Glomerular visceral epithelial cell (primary cell): Measurements from ENCODE around the gene PHF10.
A peak's percentile ranks its signal among the peaks of the same experiment; 100 is the strongest.

Source experiments
- DNase-seq: peaks from one replicate; pipeline ENCODE4 v3.0.0-alpha.2; 2016; ENCODE audit errors: extremely low spot score

PHF10 gene

DNA sequence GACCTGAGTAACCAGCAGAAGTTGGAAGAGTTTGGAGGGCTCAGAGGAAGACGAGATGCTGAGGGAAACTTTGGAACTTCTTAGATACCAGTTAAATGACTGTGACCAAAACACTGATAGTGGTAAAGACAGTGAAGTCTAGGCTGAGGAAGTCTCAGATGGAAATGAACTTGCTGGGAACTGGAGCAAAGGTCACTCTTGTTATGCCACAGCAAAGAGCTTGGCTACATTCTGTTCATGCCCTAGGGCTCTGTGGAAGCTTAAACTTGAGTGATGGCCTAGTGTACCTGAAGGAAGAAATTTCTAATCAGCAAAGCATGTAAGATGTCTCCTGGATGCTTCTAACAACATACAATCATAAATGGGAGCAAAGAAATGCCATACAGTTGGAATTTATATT, 47.2 kb downstream of the PHF10 start:
- no peak for DNase-seq

DNA sequence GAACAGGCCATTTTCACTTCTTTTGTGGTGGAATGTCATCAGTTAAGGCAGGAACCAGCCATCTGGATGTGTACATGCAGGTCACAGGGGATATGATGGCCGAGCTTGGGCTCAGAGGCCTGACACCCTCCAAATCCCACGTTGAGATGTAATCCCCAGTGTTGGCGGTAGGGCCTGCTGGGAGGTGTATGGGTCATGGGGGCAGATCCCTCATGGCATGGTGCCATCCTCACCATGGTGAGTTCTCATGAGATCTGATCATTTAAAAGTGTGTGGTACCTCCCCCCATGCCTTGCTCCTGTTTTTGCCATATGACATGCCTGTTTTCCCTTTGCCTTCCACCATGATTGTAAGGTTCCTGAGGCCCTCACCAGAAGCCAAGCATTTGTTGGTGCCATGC, 49.3 kb downstream of the PHF10 start:
- no peak for DNase-seq

DNA sequence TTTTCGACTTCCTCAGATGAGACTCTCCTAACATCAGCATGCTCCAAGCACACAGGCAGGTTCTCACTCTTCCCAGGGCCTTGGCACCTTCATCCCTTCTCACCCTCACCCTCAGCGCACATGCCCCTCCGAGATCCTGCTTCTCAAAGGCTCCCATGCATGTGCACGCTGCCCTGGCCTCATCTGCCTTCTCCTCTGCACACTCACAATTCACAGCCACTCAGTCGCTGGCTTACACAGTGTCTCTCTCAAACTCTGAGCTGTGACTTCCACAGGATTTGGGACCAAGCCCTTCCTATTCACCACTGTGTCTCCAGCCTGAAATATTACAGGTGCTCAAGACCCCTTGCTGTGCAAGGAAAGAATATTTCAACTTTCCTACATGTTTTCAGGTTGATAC, 52.7 kb downstream of the PHF10 start:
- DNase-seq: no peak

DNA sequence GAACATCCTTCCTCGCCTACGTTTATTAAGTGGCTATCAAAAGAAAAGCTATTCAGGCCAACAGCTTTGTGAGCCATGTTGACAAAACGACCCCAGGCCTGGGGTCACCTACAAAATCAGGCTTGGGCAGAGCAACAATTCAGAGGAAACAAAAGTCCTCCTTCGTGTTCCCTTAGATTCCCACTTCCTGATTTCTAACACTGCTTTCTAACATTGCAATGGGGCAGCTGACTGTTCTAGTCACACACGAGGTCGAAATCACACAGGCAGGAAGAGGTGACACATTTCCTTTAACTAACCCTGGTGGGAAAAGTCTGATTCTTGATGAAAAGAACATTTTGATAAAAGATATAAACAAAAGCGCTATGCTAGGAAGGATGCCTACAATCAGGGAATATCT, 54.4 kb downstream of the PHF10 start:
- DNase-seq: no peak

DNA sequence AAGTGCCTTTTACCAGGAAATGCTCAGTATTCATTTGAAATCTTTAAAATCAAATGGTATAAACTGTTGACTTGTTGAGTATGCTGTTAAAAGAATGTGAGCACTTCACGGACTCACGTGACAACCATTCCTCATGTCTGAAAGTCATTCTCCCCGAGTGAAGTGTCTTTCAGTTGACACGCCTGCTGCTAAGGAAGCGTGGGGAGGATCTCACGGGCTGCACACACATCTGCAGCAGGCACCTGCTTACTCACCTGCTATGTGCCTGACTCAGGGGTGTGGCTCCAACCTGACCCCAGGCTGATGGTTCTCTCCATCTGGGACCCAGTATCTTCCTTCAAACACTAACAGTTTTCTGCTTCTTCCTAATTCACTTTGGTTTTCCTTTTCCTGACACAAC, 55.2 kb downstream of the PHF10 start:
- DNase-seq: no peak

DNA sequence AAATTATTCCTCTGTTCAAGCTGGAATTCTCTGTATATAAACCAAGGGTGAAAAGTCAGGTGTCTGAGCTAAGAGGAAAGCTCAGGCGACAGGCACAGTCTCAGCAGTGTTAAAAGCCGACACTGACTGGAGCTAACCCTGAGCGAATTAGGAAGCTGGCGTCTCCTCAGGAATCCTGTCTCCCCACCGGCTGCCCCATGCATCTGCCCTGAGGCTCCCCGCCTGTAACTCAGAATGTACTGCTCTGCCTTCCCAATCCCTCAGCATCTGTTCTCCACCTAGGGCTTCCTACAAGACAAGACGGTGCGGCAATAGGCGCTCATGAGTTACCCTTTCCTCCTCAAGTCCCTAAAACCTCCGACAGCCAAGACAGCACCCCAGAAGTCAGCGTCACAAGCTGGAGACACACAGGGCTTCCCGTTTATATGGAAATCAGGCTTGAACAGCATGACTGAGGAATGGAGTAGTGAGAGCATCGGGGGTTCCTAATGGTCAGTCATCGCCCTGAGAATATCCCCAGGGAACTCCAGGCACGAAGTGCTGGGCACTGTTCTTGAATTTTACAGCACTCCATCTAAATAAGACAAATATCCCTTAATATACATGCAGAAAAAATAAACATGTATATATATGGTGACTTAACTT, 56.0 kb downstream of the PHF10 start:
- DNase-seq: no peak

DNA sequence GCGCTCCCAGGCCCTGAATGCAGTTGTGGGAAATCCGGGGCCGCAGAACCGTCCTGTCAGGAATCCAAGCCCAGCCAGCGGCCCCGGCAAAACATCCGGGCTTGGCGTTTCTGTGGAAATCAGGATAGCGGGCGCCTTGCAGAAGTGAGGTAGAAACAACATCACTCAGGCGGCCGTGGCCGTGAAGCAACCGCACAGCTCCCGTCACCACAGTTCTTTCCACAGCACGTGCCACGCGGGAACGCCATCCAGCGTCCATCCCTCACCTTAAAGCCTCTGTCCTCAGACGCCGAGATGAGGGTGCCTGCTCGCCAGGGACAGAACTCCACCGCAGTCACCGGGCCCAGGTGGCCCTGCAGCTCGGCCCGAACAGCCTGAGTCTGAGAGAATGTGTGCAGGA, 56.6 kb downstream of the PHF10 start:
- no peak for DNase-seq

DNA sequence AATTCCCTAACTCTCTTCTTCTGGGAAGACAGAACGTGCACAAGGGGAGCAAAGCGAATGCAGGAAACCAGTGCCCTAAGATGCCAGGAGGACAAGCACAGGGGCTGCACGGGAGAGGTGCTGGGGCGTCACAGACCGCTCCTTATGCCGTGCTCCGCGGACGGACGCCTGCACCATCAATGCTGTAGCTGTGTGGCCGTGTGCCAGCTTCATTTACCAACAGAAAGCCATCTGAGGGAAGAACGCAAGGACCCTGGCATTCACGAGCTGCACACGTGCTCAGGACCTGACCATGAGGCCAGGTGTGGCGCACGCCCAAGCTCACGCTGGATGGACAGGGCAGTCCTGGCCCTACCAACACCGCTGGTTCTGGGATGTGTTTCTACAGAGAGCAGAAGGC, 57.9 kb downstream of the PHF10 start:
- DNase-seq: no peak

DNA sequence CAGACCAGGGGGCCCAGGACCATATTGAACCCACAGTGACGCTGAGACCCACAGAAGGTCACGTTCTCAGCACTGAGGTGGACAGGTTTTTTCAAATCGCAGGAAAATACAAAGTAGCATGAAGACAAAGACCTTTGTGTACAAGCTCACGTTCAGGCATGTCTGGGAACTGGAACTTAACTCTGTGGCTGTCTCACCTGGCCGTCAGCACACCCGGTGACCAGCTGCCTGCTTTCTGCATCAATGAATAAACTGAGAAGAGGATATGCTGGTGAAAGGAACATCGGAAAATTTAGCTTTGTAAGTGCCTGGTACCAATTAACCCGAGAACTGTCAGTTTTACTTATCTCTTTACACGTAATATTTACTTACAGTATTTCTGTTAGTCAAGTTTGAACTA, 59.0 kb downstream of the PHF10 start:
- no peak for DNase-seq

DNA sequence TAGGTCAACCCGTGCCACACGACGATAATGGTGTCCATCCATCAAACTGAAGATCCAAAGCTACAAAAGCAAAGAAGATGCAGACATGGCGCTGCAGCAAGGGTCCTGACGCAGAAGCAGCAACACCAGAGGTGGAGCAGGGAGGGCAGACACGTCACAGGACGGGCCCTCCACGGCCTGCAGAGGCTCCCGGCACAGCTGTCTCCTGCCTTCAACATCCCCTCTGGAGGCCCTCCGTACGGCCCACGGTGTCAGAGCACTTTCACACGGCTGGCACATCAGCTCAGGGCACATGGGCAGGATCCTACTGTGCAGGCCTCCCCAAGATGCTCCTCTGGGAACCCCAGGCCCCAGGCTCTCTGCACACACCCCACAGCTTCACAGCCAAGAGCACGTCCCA, 60.1 kb downstream of the PHF10 start:
- no peak for DNase-seq

DNA sequence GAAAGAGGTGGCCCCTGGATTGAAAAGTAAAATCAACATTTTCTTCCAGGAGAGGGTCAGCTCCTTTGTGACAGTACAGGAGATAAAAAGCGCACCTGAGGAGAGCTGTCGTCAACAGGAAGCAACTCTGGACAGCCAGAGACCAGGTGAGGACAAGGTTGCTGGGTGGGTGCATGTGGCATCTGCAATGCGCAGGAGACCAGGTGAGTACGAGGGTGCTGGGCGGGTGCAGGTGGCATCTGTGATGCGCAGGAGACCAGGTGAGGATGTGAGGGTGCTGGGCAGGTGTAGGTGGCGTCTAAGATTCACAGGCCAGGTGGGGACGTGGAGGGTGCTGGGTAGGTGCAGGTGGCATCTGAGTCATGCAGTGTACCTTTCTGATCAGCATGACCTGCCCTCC, 60.8 kb downstream of the PHF10 start:
- no peak for DNase-seq

DNA sequence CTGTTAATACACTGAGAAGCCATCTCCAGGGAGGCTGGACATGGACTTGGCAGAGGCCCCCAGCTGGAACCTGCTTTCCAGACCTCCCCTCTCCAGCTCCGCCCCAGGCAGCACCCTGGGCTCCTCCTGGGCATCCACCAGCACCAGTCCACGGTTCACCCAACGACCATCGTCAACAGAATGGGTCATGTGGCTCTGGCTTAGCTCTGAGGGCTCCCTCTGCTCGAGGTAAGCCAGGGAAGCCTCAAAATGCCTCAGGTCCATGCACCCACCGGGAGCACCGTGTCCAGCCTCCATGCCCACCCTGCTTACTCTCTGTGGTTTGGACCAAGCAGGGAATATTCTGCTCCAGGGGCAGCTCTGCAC, 62.9 kb downstream of the PHF10 start:
- no peak for DNase-seq

DNA sequence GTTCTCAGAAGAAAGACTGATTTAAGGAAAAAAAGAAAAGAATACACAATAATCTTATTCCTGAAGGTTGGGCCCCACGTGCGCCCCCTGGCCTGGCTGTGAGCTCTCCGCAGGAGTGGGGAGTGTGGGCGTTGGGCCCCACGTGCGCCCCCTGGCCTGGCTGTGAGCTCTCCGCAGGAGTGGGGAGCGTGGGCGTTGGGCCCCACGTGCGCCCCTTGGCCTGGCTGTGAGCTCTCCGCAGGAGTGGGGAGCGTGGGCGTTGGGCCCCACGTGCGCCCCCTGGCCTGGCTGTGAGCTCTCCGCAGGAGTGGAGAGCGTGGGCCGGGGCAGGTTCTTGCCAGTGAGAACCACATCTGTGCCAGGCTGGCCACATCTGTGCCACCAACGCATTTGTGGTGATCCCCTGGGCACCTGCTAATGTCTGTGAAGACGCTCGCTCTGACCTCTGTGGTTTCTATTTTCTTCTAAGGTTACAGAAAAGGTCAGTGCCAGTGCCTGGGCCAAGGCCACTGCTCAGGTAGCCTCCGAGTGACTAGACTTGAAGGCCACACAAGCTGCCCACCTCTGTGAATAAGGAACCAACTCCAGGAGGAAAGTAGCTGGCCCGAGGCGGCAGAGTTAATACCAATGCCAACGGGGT, 63.4 kb downstream of the PHF10 start:
- DNase-seq: no peak

DNA sequence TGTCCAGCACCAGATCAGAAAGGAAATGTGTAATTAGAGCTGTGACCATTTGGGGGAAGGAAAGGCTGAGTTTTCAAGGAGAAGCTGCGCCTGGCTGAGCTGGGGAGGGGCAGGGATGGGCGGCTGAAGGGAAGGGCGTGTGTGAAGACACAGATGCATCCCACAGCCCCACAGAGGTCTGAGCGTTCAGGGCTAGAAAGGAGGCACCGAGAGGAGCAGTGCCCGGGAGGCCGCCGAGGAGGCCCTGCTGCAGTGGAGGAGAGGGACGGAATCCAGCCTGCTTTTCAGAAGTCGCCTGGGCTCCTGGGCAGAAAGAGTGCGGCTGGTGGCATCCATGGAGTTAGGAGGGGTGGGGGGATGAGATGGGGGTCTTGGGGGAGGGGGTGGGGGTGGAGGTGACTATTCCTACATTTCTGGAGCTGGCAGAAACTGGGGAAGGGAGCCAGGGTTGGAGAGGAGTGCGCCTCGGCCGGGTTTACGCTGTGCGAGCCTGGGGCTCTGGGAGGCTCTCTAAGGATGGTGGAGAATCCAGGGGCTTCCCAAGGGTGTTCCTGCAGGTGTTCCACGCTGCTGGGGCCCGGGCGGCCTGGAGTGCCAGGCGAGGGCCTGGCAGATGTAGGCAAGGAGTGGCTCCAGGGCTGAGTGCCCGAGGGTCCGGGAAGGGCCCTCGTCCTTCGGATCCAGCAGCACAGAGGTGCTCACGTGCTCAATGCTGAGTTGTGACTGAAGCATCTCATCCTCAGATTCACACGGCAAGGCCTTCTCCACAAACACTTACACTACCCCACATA, 64.3 kb downstream of the PHF10 start:
- DNase-seq: no peak

DNA sequence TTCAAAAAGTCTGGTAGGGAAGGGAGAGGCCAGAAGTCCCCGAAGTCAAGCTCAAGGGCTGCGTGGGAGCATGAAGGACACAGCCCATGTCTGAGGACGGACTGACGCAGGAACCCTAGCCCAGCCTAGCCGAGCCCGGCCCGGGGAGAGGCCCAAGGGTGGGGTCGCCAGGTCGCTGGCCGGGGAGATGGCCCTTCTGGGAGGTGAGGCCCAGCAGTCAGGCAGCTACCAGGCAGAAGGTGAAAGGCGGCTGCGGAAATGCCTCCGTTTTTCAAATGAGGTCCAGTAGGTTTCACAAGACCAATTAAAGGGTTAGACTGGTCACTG, 67.1 kb downstream of the PHF10 start:
- no peak for DNase-seq

DNA sequence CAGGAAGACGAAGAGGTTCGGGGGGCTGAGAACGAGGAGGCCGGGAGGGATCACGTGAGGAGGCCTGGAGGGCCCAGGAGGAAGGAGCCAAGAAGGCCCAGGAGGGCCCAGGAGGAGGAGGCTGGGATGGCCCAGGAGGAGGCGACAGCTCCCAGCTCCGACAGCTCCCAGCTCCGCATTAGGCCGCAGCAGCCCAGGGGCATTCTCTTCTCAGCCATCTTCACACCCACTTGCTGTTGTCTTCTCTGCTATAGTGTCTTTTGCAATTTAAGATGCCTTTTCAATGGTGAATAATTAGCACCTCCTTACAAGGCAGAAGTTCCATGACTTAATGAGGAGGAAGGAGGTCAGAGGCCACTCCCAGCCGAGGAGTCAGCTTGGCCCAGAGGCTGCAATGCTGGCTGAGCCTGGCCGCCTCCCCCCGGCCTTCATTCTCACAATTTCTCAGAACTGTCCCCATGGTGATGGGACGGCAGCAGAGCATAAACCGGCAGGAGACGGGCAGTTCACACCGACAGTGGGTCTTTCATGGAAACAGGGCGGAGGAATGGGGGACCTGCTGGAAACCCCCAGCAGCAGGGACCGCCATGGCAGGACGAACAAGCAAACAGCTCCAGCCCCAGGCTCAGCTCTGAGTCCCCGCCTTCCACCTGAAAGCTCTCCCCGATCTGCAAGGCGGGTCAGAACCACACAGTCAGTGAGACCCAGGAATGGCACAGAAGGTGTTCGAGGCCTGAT, 67.6 kb downstream of the PHF10 start:
- no peak for DNase-seq

DNA sequence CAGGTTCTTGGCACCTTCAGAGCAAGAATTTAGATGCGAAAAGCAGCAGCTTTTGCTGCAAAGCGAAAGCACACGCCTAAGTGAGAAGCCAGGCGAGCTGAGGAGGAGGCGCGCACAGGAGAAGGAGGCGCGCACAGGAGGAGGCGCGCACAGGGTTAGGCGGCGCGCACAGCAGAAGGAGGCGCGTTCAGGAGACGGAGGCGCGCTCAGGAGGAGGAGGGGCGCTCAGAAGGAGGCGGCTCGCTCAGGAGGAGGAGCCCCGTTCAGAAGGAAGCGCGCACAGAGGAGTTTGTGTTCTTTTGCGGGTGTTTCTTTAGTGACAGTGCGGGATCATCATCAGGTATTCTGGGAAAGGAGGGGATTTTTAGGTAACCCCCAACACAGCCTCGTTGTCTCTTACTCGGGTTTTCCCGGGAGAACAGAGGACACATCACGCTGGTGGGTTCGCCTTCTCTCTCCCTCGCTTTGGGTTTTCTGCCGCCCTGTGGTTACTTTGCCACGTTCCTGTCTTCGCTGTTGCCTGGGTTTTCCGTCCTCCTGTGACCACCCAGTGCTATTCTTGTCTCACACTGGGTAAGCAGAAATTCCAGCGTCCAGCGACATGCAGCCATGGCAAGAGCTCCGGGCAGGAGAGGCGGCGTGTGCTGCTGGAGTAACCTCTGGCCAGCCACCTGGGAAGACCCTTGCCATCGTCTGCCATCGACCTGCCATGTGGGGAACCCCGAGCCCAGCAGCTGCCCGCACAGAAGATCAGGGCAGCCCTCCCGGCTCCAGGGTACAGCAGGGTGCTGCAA, 69.5 kb downstream of the PHF10 start:
- peak; percentile 73 for DNase-seq
